K562 (cell line): Measurements from ENCODE around the gene CYSRT1. TPM values are rescaled to one million over a fixed set of nuclear protein-coding genes. Genes with fewer than 3 reads are reported as not detected.

Experiments
- COPS2 ChIP-seq: fragments of 450-650 bp; conservative IDR thresholded peaks from 2 replicates; pipeline ENCODE4 v1.6.1; 2016; ENCODE audit warnings: mild to moderate bottlenecking, moderate library complexity
- ETV1 ChIP-seq: fragments of 450-650 bp; conservative IDR thresholded peaks from 2 replicates; pipeline ENCODE4 v1.6.1; 2016; ENCODE audit warnings: missing genetic modification characterization, control low read depth, low read depth, missing compliant biosample characterization
- IRF9 ChIP-seq: fragments of 450-650 bp; IDR thresholded peaks from 2 replicates; pipeline ENCODE4 v1.6.1; 2016; ENCODE audit warnings: missing biosample characterization, missing genetic modification characterization
- NFXL1 ChIP-seq: fragments of 450-650 bp; formaldehyde crosslinking; IDR thresholded peaks from 2 replicates; pipeline ENCODE4 v1.4.0; 2021; ENCODE audit warnings: mild to moderate bottlenecking
- PREB ChIP-seq: sonication (generic); formaldehyde crosslinking; IDR thresholded peaks from 2 replicates; pipeline ENCODE4 v1.8.1; 2023; ENCODE audit warnings: mild to moderate bottlenecking, missing genetic modification reagents
- RHOXF2B ChIP-seq: fragments of 250-450 bp; sonication (Bioruptor Pico); conservative IDR thresholded peaks from 2 replicates; pipeline ENCODE4 v1.5.1; 2021
- SMAD3 ChIP-seq: fragments of 450-650 bp; formaldehyde crosslinking; conservative IDR thresholded peaks from 2 replicates; pipeline ENCODE4 v1.4.0; 2020; ENCODE audit warnings: mild to moderate bottlenecking
- SMARCE1 ChIP-seq: fragments of 450-650 bp; IDR thresholded peaks from 2 replicates; pipeline ENCODE4 v1.7.1; 2016; ENCODE audit warnings: mild to moderate bottlenecking
- TAF9B ChIP-seq: fragments of 450-650 bp; IDR thresholded peaks from 2 replicates; pipeline ENCODE4 v1.6.1; 2018; ENCODE audit warnings: mild to moderate bottlenecking; ENCODE audit not compliant: partially characterized antibody
- ZEB2 ChIP-seq: fragments of 450-650 bp; IDR thresholded peaks from 2 replicates; pipeline ENCODE4 v1.6.1; 2016
- ZNF274 ChIP-seq: IDR thresholded peaks from 2 replicates; pipeline ENCODE4 v1.6.1; 2011; ENCODE audit warnings: low read depth, mild to moderate bottlenecking, low read length, moderate library complexity, borderline replicate concordance
- ZNF407 ChIP-seq: fragments of 450-650 bp; IDR thresholded peaks from 2 replicates; pipeline ENCODE4 v1.6.1; 2016; ENCODE audit warnings: low read depth
- ZNF449 ChIP-seq: fragments of 250-450 bp; sonication (Bioruptor Pico); IDR thresholded peaks from 2 replicates; pipeline ENCODE4 v1.8.0; 2022; ENCODE audit warnings: moderate library complexity, mild to moderate bottlenecking, inconsistent platforms
- ZNF75A ChIP-seq: fragments of 450-650 bp; formaldehyde crosslinking; IDR thresholded peaks from 2 replicates; pipeline ENCODE4 v1.4.0; 2020; ENCODE audit warnings: mild to moderate bottlenecking
- polyA plus RNA-seq, 8 experiments: library from polyadenylated mRNA; depleted of rRNA in 4 of 8; stranded (reverse) in 5 of 8; unstranded in 3 of 8; fragments of >200 nt; fragmentation: Nextera tagmentation in 2 of 8; fragmentation: Illumina TruSeq in 1 of 8; extraction: Ambion mirVana in 2 of 8; extraction: Trizol in 1 of 8; gene quantifications; 2 replicates each; pipeline versions ENCODE4 v1.2.1 to v1.2.3, GENCODE V29; 2011 to 2014; ENCODE audit warnings: inconsistent platforms in 1 of 8, missing spikeins in 1 of 8
- total RNA-seq, 7 experiments: library from RNA; depleted of rRNA in 6 of 7; stranded (reverse); fragments of >200 nt in 6 of 7; fragmentation: Illumina TruSeq in 2 of 7; extraction: Trizol in 2 of 7; gene quantifications; 2 replicates each; pipeline versions ENCODE4 v1.2.1 to v1.2.3, GENCODE V29; 2011 to 2021; ENCODE audit warnings: low replicate concordance in 1 of 7
- TF ChIP-seq, protein P1 (sequence below): sonication (generic); formaldehyde crosslinking; IDR thresholded peaks from 2 replicates; pipeline ENCODE4 v1.9.0; 2022; ENCODE audit warnings: mild to moderate bottlenecking, missing genetic modification reagents
- TF ChIP-seq, protein P2 (sequence below): sonication (generic); formaldehyde crosslinking; IDR thresholded peaks from 2 replicates; pipeline ENCODE4 v1.8.0; 2022; ENCODE audit warnings: mild to moderate bottlenecking, missing genetic modification reagents

CYSRT1 gene
- total and polyA plus RNA-seq, 9 of the 15 experiments (the other 6 are each of a cell fraction or from before 2014, with no cell fraction given) = 0.04 to 1.4 (median 0.42) TPM; not detected in 3

GRCh38 chr9:137236238-137236935 lies 11.4 kb downstream of the CYSRT1 start (continued):
- no peak for TF ChIP-seq ZNF407
- TF ChIP-seq ZEB2 = peak; percentile 45; the same call in 1 of the 2 replicates
- TF ChIP-seq SMARCE1 = 0 out of 2 replicates have a peak, but pooled peaks have one; percentile 59
- TF ChIP-seq, protein P1, sequence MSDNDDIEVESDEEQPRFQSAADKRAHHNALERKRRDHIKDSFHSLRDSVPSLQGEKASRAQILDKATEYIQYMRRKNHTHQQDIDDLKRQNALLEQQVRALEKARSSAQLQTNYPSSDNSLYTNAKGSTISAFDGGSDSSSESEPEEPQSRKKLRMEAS (CRISPR knock-in tag) = peak; percentile 75
- TF ChIP-seq, protein P2, sequence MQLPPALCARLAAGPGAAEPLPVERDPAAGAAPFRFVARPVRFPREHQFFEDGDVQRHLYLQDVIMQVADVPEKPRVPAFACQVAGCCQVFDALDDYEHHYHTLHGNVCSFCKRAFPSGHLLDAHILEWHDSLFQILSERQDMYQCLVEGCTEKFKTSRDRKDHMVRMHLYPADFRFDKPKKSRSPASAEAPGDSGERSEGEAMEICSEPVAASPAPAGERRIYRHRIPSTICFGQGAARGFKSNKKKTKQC (CRISPR knock-in tag) = peak; percentile 57; the same call in 1 of the 2 replicates
- no peak for TF ChIP-seq RHOXF2B (CRISPR knock-in tag)
- no peak for TF ChIP-seq ZNF449
- no peak for TF ChIP-seq PREB
- TF ChIP-seq ZNF274 = no peak
- TF ChIP-seq TAF9B = no peak
- TF ChIP-seq ZNF75A = no peak
- no peak for TF ChIP-seq NFXL1 (CRISPR knock-in tag)
- no peak for TF ChIP-seq COPS2
- no peak for TF ChIP-seq IRF9 (tag)
- TF ChIP-seq ETV1 (tag) = peak; percentile 88
- no peak for TF ChIP-seq SMAD3
